Gastroesophageal sphincter (tissue), 3 donors: ENCODE results near the gene DNAAF8.

Experiments
- EP300 ChIP-seq: sonication (generic); formaldehyde crosslinking; IDR thresholded peaks from one replicate; pipeline ENCODE4 v1.6.1; 2017; ENCODE audit warnings: antibody characterized with exemption, mild to moderate bottlenecking
- POLR2A ChIP-seq, 2 donors: fragments of 450-650 bp; IDR thresholded peaks; one replicate each; pipeline ENCODE4 v1.6.1; 2017; ENCODE audit warnings: antibody characterized with exemption in 2 of 2, mild to moderate bottlenecking in 2 of 2, moderate library complexity in 1 of 2
- POLR2AphosphoS5 ChIP-seq: sonication (generic); formaldehyde crosslinking; IDR thresholded peaks from one replicate; pipeline ENCODE4 v1.6.1; 2017; ENCODE audit warnings: antibody characterized with exemption
- TF ChIP-seq, protein P1 (sequence below), 4 experiments: fragments of 200-600 bp in 2 of 4; fragments of 450-650 bp in 2 of 4; sonication (generic) in 1 of 4; IDR thresholded peaks; one replicate each; pipeline ENCODE4 v1.5.1; 2017 to 2019; ENCODE audit warnings: antibody characterized with exemption in 4 of 4, mild to moderate bottlenecking in 2 of 4, moderate library complexity in 2 of 4

GRCh38 chr16:4783951-4784336 is 49.6 kb downstream of the DNAAF8 start:
- TF ChIP-seq, protein P1, sequence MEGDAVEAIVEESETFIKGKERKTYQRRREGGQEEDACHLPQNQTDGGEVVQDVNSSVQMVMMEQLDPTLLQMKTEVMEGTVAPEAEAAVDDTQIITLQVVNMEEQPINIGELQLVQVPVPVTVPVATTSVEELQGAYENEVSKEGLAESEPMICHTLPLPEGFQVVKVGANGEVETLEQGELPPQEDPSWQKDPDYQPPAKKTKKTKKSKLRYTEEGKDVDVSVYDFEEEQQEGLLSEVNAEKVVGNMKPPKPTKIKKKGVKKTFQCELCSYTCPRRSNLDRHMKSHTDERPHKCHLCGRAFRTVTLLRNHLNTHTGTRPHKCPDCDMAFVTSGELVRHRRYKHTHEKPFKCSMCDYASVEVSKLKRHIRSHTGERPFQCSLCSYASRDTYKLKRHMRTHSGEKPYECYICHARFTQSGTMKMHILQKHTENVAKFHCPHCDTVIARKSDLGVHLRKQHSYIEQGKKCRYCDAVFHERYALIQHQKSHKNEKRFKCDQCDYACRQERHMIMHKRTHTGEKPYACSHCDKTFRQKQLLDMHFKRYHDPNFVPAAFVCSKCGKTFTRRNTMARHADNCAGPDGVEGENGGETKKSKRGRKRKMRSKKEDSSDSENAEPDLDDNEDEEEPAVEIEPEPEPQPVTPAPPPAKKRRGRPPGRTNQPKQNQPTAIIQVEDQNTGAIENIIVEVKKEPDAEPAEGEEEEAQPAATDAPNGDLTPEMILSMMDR (IDR thresholded peaks at IDR 0.05): no peak
- no peak for TF ChIP-seq POLR2A (IDR thresholded peaks at IDR 0.05)
- TF ChIP-seq EP300: no peak
- TF ChIP-seq POLR2AphosphoS5: no peak
